IMR-90 (cell line): ENCODE measurements around the gene ADAP1. TPM values are rescaled to one million over a fixed set of nuclear protein-coding genes. Genes with fewer than 3 reads are reported as not detected.

Experiments
- polyA plus RNA-seq, 3 experiments: library from polyadenylated mRNA; depleted of rRNA; stranded (reverse); fragments of >200 nt; gene quantifications; 2 replicates each; pipeline ENCODE4 v1.2.3, GENCODE V29; 2012; ENCODE audit warnings: low replicate concordance in 1 of 3
- total RNA-seq: library from RNA; depleted of rRNA; stranded (reverse); fragments of >200 nt; gene quantifications from 2 replicates; pipeline ENCODE4 v1.2.3, GENCODE V29; 2012
- TF ChIP-seq, protein P1 (sequence below): conservative IDR thresholded peaks from 2 replicates; pipeline ENCODE4 v1.5.1; 2012; ENCODE audit warnings: mild to moderate bottlenecking, low read depth, low read length, improper control_type of control experiment

ADAP1 gene
- total and polyA plus RNA-seq, 2 of the 4 experiments (the other 2 are of a cell fraction), result 1.4 to 2.0 TPM

DNA sequence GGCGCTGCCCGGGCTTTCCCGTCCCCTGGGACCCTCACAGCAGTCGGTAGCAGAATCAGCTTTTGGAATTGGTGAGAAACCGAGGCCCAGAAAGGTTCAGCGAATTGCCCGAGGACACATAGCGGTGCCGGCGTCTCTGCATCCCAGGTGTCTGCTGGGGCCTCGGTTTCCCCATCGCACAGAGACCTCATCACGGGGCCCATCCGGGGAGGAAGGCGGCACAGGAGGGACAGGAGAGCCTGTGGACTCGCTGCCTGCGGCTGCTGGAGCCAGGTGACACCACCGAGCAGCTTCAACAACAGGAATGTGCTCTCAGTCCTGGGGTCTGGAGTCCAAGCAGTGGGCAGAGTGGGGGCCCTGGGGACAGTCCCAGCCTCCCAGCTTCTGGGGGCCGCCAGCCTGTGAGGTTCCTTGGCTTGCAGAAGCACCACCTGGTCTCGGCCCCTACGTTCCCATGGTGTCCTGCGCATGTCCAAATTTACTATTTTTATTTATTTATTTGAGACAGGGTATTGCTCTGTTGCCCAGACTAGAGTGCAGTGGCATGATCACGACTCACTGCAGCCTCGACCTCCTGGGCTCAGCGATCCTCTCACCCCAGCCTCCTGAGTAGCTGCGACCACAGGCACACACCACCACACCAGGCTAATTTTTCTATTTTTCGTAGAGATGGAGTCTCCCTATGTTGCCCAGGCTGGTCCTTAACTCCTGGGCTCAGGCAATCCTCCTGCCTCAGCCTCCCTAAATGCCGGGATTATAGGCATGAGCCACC, 21.4 kb upstream of the ADAP1 start (continued):
- TF ChIP-seq, protein P1, sequence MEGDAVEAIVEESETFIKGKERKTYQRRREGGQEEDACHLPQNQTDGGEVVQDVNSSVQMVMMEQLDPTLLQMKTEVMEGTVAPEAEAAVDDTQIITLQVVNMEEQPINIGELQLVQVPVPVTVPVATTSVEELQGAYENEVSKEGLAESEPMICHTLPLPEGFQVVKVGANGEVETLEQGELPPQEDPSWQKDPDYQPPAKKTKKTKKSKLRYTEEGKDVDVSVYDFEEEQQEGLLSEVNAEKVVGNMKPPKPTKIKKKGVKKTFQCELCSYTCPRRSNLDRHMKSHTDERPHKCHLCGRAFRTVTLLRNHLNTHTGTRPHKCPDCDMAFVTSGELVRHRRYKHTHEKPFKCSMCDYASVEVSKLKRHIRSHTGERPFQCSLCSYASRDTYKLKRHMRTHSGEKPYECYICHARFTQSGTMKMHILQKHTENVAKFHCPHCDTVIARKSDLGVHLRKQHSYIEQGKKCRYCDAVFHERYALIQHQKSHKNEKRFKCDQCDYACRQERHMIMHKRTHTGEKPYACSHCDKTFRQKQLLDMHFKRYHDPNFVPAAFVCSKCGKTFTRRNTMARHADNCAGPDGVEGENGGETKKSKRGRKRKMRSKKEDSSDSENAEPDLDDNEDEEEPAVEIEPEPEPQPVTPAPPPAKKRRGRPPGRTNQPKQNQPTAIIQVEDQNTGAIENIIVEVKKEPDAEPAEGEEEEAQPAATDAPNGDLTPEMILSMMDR, result no peak
